MCF 10A (cell line): ENCODE measurements around the gene IFNL4. TPM values are rescaled to one million over a fixed set of nuclear protein-coding genes. Genes with fewer than 3 reads are reported as not detected.

Source experiments
- BruUV-seq: library from RNA; stranded (reverse); fragments of 400-500 nt; replicated peaks from 2 replicates; lab custom pipeline; 2021; lab: Mats Ljungman, UMichigan
- CTCF ChIA-PET: fragments of 300-600 bp; sonication (Branson Sonifier 250); formaldehyde crosslinking; extraction: SDS; loops from one replicate; lab custom pipeline; 2021; ENCODE audit warnings: antibody characterized with exemption, inconsistent platforms; lab: Yijun Ruan, JAX
- POLR2A ChIA-PET: fragments of 300-600, 350-650 bp; sonication (Branson Sonifier 250); formaldehyde crosslinking; extraction: SDS; loops from one replicate; lab custom pipeline; 2020; ENCODE audit warnings: antibody characterized with exemption, inconsistent platforms; lab: Yijun Ruan, JAX
- DNase-seq: peaks from one replicate; pipeline ENCODE4 v3.0.0-alpha.2; 2018; ENCODE audit not compliant: unreplicated experiment
- H3K27ac Mint-ChIP-seq: one replicate; pipeline ENCODE4 v1.8.0; 2022; ENCODE audit warnings: mild to moderate bottlenecking, low read depth, mixed read lengths; ENCODE audit not compliant: unreplicated experiment
- H3K27me3 Mint-ChIP-seq: one replicate; pipeline ENCODE4 v1.8.0; 2022; ENCODE audit warnings: mixed read lengths; ENCODE audit not compliant: insufficient read depth, unreplicated experiment
- H3K36me3 Mint-ChIP-seq: one replicate; pipeline ENCODE4 v1.8.0; 2022; ENCODE audit warnings: mild to moderate bottlenecking, moderate library complexity, mixed read lengths; ENCODE audit not compliant: insufficient read depth, unreplicated experiment
- H3K4me1 Mint-ChIP-seq: one replicate; pipeline ENCODE4 v1.8.0; 2022; ENCODE audit warnings: mixed read lengths; ENCODE audit not compliant: insufficient read depth, unreplicated experiment
- H3K4me3 Mint-ChIP-seq: one replicate; pipeline ENCODE4 v1.8.0; 2022; ENCODE audit warnings: mild to moderate bottlenecking, moderate library complexity, mixed read lengths; ENCODE audit not compliant: unreplicated experiment
- H3K9me3 Mint-ChIP-seq: one replicate; pipeline ENCODE4 v1.8.0; 2022; ENCODE audit warnings: mixed read lengths; ENCODE audit not compliant: unreplicated experiment
- intact Hi-C: fragments of 100-400 bp; cut with micrococcal nuclease; formaldehyde crosslinking; loops from 2 replicates; pipeline ENCODE4 v1.14.1; 2022
- total RNA-seq: library from RNA; stranded (reverse); gene quantifications from 2 replicates; pipeline ENCODE4 v1.2.3, GENCODE V29; 2022
- TF ChIP-seq, protein P1 (sequence below): fragments of 200-600 bp; IDR thresholded peaks from one replicate; pipeline ENCODE4 v1.8.0; 2022; ENCODE audit warnings: antibody characterized with exemption, mild to moderate bottlenecking; ENCODE audit not compliant: unreplicated experiment

IFNL4 gene
- total RNA-seq, 1 experiment from 2014 or later: not detected

DNA sequence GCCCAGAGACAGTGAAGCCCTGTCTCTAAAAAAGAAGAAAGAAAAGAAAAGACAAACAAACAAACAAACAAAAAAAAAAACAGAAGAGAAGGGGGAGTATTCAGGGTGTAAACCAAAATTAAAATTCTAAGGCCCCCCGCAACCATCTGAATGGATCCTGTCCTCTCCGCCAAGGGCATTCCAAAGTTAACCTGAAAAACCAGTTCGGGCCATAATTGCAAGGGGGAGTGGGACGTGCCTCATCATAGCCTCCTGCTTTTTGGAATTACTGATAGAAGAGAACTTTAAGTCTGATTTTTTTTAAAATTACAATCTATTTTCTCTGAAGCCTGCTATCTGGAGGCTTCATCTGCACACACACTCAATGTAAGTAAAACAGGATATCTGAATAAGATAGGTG, 13.8 kb upstream of the IFNL4 start:
- peaks cover 44% of the 10 kb centered on the region for H3K27me3 Mint-ChIP-seq
- no peaks in the 10 kb centered on the region for H3K36me3 Mint-ChIP-seq
- no peak overlapping the region for H3K4me3 Mint-ChIP-seq
- no peak overlapping the region for H3K27ac Mint-ChIP-seq
- DNase-seq: no peak
- BruUV-seq: no TSS peak
- intact Hi-C loops: no loop called here
- TF ChIP-seq, protein P1, sequence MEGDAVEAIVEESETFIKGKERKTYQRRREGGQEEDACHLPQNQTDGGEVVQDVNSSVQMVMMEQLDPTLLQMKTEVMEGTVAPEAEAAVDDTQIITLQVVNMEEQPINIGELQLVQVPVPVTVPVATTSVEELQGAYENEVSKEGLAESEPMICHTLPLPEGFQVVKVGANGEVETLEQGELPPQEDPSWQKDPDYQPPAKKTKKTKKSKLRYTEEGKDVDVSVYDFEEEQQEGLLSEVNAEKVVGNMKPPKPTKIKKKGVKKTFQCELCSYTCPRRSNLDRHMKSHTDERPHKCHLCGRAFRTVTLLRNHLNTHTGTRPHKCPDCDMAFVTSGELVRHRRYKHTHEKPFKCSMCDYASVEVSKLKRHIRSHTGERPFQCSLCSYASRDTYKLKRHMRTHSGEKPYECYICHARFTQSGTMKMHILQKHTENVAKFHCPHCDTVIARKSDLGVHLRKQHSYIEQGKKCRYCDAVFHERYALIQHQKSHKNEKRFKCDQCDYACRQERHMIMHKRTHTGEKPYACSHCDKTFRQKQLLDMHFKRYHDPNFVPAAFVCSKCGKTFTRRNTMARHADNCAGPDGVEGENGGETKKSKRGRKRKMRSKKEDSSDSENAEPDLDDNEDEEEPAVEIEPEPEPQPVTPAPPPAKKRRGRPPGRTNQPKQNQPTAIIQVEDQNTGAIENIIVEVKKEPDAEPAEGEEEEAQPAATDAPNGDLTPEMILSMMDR: no peak
- ChIA-PET POLR2A (no interaction called here), CTCF (interaction anchor here (0.6 kb wide), 1 partner anchor 72 kb away, joined by 4 read pairs; no protein-coding TSS in a partner anchor)
- H3K4me1 Mint-ChIP-seq: no peaks in the 10 kb centered on the region
- no peaks in the 10 kb centered on the region for H3K9me3 Mint-ChIP-seq

DNA sequence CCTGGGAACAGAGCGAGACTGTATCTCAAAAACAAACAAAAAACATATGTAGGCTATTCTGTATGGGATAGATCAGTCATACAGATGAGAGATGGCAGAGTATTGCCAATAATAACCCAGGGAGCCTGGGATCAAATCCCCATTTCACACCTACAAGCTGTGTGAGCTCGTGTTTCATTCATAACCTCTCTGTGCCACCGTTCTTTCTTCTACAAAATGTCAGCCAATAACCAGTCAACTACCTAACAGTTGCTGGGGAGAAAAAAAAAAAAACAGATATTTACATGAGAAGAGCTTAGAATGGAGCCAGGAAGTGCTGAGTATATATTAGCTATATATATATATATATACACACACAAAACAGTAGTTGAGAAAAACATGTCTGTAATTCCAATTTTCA, 13.0 kb upstream of the IFNL4 start:
- TF ChIP-seq, protein P1: no peak
- Mint-ChIP-seq H3K4me1 (no peaks in the 10 kb centered on the region), H3K27ac (no peak overlapping the region), H3K9me3 (no peaks in the 10 kb centered on the region), H3K4me3 (no peak overlapping the region), H3K36me3 (no peaks in the 10 kb centered on the region), H3K27me3 (peaks cover 48% of the 10 kb centered on the region)
- ChIA-PET POLR2A (no interaction called here), CTCF (interaction anchor here (0.6 to 0.7 kb wide), 2 partner anchors 73 to 74 kb away, joined by 3 read pairs; no protein-coding TSS in a partner anchor)
- no peak for DNase-seq
- intact Hi-C loops: no loop called here
- BruUV-seq: no TSS peak

DNA sequence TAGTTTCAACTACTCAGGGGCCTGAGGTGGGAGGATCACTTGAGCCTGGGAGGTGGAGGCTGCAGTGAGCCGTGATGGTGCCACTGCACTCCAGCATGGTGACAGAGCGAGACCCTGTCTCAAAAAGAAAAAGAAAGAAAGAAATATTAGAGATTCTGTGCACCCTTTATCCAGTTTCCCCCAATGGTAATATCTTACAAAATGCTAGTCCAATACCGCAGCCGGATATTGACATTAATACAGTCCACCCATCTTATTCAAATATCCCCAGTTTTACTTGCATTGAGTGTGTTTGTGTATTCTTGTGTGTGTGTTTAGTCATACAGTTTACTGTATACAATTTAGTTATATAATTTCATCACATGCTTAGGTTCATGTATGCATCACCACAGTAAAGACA, 8.6 kb upstream of the IFNL4 start:
- no peak for DNase-seq
- Mint-ChIP-seq H3K4me1 (no peaks in the 10 kb centered on the region), H3K9me3 (no peaks in the 10 kb centered on the region), H3K27me3 (peaks cover 49% of the 10 kb centered on the region), H3K36me3 (no peaks in the 10 kb centered on the region), H3K27ac (no peak overlapping the region), H3K4me3 (no peak overlapping the region)
- intact Hi-C loops: no loop called here
- no TSS peak for BruUV-seq
- CTCF ChIA-PET: no interaction called here
- TF ChIP-seq, protein P1: no peak
- POLR2A ChIA-PET: no interaction called here

DNA sequence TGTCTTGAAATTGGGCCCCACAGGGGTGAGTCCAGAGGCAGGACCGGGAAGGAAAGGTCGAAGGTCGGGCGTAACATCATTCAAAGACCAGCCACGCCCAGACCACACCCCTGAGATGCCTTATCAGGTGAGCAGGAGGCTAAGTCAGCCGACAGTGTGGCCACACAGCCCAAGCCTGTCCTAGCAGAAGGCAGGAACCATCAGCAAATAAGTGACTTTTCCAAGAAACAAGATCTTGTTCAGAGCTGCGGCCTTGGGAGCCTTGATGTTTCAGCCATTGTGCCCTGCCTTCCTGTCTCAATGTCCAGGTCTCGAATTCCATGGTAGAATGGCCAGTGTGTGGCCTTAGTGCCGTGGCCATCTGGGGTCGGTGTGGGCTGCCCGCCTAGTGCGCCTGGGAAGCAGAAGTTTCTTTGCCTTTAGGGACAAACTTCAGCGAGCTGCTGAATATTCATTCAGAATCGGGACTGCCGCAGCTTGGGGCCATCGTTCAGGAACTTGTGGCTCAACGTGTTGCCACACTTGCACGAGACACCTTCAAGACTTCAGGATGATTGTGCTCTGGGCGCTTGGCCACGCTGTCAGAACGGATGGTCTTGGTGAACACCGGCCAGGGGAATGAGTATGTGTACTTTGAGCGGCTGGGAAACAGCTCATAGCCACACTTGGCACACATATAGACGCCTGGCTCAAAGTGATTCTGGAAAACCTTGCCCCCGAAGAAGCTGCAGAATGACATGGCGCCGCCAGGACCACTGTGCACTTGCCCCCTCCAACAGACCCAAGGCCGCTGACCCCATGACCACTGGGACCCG, 6.1 kb upstream of the IFNL4 start:
- Mint-ChIP-seq H3K4me1 (no peaks in the 10 kb centered on the region), H3K4me3 (no peak overlapping the region), H3K27ac (no peak overlapping the region), H3K36me3 (no peaks in the 10 kb centered on the region), H3K9me3 (no peaks in the 10 kb centered on the region), H3K27me3 (peaks cover 47% of the 10 kb centered on the region)
- TF ChIP-seq, protein P1: no peak
- ChIA-PET POLR2A (no interaction called here), CTCF (no interaction called here)
- intact Hi-C loops: no loop called here
- BruUV-seq: no TSS peak
- no peak for DNase-seq
